ENCODE measurements around the gene KIF26B. TPM values are rescaled to one million over a fixed set of nuclear protein-coding genes. Genes with fewer than 3 reads are reported as not detected.

KIF26B gene
- total RNA-seq, 2 donors from 2014 or later, result 0.83 to 1.3 TPM

DNA sequence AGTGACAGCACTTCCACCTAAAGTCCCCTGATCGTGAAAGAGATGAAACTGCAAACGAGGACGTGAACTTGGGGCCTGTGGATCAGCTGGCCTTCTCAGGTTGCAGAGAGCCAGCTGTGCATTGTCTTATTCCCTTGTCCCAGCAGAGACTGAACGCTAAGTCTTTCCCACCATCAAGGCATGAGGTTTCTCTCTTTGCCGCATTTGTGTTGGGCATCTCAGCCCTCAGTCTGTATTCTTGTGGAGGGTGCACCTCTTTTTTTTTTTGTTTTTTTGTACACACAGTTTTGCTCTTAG lies 71.4 kb downstream of the KIF26B start:
- no peak overlapping the region for H3K27ac ChIP-seq
- TF ChIP-seq CTCF (IDR thresholded peaks at IDR 0.05), result no peak
- no peak overlapping the region for H3K4me3 ChIP-seq
- no peaks in the 10 kb centered on the region for H3K36me3 ChIP-seq
- H3K9me3 ChIP-seq, result no peaks in the 10 kb centered on the region
- no peaks in the 10 kb centered on the region for H3K27me3 ChIP-seq
- DNase-seq (ENCODE audit: low spot score), result no peak
- H3K4me1 ChIP-seq, result no peaks in the 10 kb centered on the region

DNA sequence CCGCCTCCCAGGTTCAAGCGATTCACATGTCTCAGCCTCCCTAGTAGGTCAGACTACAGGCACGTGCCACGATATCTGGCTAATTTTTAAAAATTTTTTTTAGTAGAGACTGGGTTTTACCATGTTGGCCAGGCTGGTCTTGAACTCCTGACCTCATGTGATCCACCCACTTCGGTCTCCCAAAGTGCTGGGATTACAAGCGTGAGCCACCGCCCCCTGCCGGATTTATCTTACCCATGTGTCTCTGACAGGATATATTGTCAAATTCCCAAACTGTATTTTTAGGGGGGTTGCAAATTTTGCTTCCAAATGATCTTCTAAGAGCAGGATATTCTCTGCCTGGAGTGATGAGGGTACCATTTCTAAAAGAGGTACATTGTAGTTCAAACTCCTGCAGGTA lies 74.3 kb downstream of the KIF26B start:
- H3K27me3 ChIP-seq, result no peaks in the 10 kb centered on the region
- H3K4me3 ChIP-seq, result no peak overlapping the region
- H3K9me3 ChIP-seq, result no peaks in the 10 kb centered on the region
- no peak for DNase-seq (ENCODE audit: low spot score)
- H3K4me1 ChIP-seq, result no peaks in the 10 kb centered on the region
- no peak for TF ChIP-seq CTCF (IDR thresholded peaks at IDR 0.05)
- H3K27ac ChIP-seq, result no peak overlapping the region
- no peaks in the 10 kb centered on the region for H3K36me3 ChIP-seq

GRCh38 chr1:245232931-245233330 lies 78.1 kb downstream of the KIF26B start:
- H3K27me3 ChIP-seq, result no peaks in the 10 kb centered on the region

DNA sequence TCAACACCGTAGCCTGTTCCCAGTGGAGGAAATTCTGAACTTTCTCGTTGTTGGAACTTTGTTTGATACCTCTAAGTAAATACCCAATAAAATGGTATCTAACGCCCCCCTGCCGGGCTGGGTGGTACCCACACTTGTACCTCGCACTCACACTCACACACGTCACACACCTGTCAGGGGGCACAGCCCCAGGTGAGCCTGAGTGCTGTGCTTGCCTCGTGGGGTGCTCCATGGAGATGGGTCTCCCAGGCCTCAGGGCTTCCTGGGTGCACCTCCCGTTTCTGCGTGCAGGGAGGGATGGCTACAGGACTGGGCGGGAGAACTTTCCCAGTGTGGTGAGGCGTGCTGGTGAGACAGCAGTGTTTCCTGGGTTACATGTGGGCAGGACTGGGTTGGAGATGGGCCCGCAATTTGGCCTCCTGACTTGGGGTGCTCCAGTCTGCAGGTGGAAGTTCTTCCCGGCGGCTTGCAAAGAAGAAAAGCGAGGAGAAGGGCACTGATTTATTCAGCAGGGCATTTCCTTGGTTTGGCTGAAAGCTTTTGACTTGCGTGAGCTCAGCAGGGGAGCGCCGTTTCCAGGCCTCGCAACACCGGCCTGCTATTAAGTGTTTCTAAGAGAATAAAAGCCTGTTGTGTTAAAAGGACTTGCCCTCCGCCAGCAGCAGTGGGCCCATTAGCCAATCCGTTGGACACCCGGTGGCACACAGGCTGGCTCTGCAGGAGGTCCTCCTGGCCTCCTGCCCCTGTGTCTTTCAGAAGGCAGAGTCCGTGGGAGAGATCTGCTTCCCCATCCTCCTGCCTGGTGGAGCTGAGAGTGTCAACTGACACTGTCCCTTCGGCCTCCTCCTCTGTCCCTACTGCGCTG lies 79.7 kb downstream of the KIF26B start:
- Histone ChIP-seq H3K9me3 (no peaks in the 10 kb centered on the region), H3K4me3 (no peak overlapping the region), H3K4me1 (no peaks in the 10 kb centered on the region), H3K27ac (no peak overlapping the region), H3K27me3 (no peaks in the 10 kb centered on the region), H3K36me3 (no peaks in the 10 kb centered on the region)
- DNase-seq (ENCODE audit: low spot score), result no peak
- no peak for TF ChIP-seq CTCF (IDR thresholded peaks at IDR 0.05)

More at GRCh38 chr1:245232931-245233330, 78.1 kb downstream of the KIF26B start:
- no peaks in the 10 kb centered on the region for H3K9me3 ChIP-seq
- no peaks in the 10 kb centered on the region for H3K36me3 ChIP-seq
- no peak for DNase-seq (ENCODE audit: low spot score)
- no peak for TF ChIP-seq CTCF (IDR thresholded peaks at IDR 0.05)
- no peak overlapping the region for H3K4me3 ChIP-seq
- no peak overlapping the region for H3K27ac ChIP-seq
- no peaks in the 10 kb centered on the region for H3K4me1 ChIP-seq

- no peak overlapping the region for H3K27ac ChIP-seq
- no peaks in the 10 kb centered on the region for H3K36me3 ChIP-seq
- H3K4me3 ChIP-seq, result no peak overlapping the region
- DNase-seq (ENCODE audit: low spot score), result no peak
- no peaks in the 10 kb centered on the region for H3K4me1 ChIP-seq
- no peaks in the 10 kb centered on the region for H3K27me3 ChIP-seq
- no peaks in the 10 kb centered on the region for H3K9me3 ChIP-seq
- TF ChIP-seq CTCF (IDR thresholded peaks at IDR 0.05), result no peak
These were observed 80.4 kb downstream of the KIF26B start for GRCh38 chr1:245235156-245235555.
